Stimulated activated CD4-positive, alpha-beta T cell treated with anti-CD3 and anti-CD28 coated beads, Interleukin-1b, Interleukin-23, amount 100 ng/mL, for 24 hours (primary cell): ENCODE results near the gene RRBP1.
"Not testable (repeated sequence)": the region's sequence is repeated elsewhere in the genome, so short reads cannot be mapped to it uniquely, and the experiment has no call there.

ENCODE experiments used
- DNase-seq, 4 experiments: peaks; one replicate each; pipeline ENCODE4 v3.0.0-alpha.2; 2020; ENCODE audit warnings: low read depth in 4 of 4, low spot score in 1 of 4

Gene RRBP1

DNA sequence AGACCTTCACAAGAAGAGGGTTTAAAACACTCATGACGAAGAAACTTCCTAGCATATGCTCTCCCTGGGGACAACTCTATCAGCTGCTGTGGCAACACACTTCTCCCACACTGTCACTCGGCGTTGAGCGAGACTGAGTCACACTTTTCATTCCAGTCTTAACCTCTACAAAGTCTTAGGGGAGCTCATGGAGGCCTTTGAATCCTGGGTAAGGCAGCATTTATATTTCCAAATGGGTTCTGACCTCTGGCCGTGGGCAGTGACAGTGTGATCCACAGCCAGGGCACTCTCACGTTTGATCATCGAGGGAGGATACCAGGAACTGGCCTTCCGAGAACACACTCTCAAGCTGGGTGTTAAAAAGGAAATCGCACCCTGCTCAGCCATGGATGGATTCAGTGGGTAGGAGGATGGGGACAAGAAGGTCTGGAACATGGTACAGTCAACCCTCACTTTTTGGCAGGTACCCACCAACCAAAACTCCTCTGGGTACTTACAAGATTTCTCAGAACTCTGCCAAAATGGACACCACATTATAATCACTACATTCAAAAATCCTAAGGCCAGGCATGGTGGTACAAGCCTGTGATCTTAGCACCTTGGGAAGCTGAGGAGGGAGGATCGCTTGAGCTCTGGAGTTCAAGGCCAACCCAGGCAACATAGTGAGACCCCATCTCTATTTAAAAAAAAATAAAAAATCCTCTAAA lies 19.6 kb downstream of the RRBP1 start:
- DNase-seq, result no peak

- DNase-seq, result no peak
Observed at GRCh38 chr20:17661121-17661744, 20.8 kb downstream of the RRBP1 start.

- no peak for DNase-seq
Observed at GRCh38 chr20:17660667-17661066, 21.4 kb downstream of the RRBP1 start.

- no peak for DNase-seq
Observed at GRCh38 chr20:17659801-17660200, 22.2 kb downstream of the RRBP1 start.

GRCh38 chr20:17659344-17659743 lies 22.7 kb downstream of the RRBP1 start:
- DNase-seq, result not testable (repeated sequence)

GRCh38 chr20:17658648-17658993 lies 23.4 kb downstream of the RRBP1 start:
- DNase-seq, result no peak

- DNase-seq, result no peak
Observed at GRCh38 chr20:17657898-17658647, 24.0 kb downstream of the RRBP1 start.

DNA sequence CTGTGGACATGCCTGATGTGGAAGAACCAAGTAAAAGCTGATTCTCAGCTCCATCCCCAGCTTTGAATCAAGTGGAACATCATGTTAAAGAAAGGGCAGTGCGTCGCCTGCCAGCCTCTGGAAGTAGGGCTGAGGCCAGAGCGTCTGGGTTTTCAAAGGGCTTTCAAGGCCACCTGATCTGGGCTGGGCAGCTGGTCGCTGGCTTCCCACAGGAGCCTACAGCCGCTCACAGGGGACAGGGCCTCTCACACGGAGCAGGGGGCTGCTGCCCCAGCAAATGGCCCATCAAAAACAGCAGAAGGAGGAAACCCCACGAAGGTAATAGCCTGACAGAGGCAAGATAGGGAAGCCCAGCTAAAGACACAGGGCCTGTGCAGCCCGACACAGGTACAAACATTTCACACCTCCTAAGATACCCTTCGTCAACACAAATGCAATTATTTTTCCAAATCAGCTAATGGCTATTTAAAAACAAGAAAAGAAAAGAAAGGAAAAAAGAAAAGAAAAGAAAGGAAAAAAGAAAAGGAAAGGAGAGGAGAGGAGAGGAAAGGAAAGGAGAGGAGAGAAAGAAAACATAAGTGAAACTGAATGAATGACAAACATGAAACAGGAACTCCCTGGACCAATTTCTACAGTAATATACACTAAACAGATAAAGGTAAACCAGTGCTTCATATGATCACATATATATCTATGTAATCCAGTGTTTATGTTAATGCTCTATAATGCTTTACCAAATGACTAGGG lies 24.8 kb downstream of the RRBP1 start:
- DNase-seq, result no peak

DNA sequence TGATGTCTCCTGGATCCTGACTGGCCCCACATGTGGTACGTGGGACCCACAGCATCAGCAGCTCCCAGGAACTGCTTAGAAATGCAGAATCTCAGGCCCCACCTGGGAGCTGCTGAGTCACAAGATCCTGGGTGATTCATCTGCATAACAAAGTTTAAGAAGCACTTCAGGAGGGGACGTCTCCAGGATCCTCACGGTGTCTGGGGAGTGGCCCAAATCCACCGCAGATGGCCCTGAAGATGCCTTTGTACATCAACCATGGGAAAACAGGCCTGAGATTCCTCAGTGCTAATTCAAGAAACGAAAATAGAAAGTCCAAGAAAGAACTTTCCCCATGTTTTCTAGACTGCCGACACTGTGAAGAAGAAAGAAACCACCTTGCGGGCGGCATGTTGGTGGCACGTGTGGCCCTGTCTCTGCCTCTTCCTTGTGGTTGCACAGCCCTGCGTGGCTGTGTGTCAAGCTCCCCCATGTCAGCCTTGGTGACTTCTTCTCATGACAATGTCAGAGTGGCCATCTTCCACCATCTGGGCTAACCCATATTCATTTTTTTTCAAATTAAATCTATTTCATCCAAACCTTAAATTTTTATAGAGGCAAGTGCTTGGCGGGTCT lies 26.1 kb downstream of the RRBP1 start:
- DNase-seq, result no peak

GRCh38 chr20:17655286-17655651 lies 26.8 kb downstream of the RRBP1 start:
- no peak for DNase-seq

DNA sequence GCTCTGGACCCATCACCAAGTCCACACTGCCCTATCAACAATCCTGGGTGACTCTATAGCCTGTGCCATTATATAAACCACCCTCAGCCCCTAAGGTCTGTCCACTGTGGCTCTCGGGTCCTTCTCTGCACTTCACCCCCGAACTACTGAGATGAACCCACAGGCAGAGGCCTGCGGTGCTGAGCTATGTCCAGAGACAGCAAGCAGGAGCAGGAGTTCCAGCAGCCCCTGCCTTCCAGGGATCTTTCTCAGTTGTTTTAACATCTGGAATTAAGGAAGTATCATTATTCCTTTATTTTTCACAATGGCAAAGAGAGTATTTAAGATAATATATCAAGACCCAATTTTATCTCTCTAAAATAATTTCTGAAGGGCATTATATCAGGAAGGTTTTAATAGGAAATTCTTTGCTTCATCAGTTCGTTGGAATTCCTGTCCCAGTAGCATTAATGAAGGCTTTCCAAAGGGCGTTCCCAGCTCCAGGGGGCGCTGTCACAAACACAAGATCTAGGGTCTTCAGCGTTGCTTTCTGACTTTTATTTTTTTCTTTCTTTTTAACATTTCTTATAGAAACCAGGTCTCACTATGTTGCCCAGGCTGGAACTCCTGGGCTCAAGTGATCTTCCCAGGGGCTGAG lies 27.3 kb downstream of the RRBP1 start:
- no peak for DNase-seq

- DNase-seq, result no peak
Observed at GRCh38 chr20:17653835-17654648, 28.0 kb downstream of the RRBP1 start.

- no peak for DNase-seq
Observed at GRCh38 chr20:17652411-17652810, 29.6 kb downstream of the RRBP1 start.

DNA sequence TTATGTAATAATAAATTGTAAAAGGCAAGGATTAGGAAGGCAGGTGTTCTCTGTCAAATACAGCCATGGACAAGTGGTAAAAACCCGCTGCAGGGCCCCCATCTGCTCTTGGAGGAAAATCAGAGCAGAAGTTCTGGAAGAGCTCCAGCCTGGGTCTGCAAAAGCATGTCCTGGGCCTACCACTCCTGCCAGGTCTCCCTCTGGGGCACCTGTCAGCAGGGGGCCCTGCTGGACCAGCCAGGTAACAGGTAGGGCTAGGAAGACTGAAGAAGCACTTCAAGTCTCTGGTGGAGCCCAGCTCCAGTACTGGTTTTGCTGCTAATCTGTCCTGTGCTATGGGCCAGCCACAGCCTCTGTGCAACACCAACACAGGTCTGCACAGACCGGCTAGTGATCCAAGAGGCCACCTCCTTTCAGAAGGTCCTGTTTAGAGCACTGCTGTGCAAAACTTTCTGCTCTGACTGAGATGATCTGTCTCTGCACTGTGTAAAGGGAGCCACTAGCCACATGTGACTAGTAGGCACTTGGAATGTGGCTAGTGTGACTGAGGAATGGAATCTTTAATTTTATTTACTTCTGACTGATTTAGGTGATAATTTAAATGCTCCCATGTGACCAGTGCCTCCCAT lies 30.2 kb downstream of the RRBP1 start:
- no peak for DNase-seq

GRCh38 chr20:17651129-17651759 lies 30.8 kb downstream of the RRBP1 start:
- DNase-seq, result no peak

GRCh38 chr20:17650301-17651128 lies 31.5 kb downstream of the RRBP1 start:
- no peak for DNase-seq

DNA sequence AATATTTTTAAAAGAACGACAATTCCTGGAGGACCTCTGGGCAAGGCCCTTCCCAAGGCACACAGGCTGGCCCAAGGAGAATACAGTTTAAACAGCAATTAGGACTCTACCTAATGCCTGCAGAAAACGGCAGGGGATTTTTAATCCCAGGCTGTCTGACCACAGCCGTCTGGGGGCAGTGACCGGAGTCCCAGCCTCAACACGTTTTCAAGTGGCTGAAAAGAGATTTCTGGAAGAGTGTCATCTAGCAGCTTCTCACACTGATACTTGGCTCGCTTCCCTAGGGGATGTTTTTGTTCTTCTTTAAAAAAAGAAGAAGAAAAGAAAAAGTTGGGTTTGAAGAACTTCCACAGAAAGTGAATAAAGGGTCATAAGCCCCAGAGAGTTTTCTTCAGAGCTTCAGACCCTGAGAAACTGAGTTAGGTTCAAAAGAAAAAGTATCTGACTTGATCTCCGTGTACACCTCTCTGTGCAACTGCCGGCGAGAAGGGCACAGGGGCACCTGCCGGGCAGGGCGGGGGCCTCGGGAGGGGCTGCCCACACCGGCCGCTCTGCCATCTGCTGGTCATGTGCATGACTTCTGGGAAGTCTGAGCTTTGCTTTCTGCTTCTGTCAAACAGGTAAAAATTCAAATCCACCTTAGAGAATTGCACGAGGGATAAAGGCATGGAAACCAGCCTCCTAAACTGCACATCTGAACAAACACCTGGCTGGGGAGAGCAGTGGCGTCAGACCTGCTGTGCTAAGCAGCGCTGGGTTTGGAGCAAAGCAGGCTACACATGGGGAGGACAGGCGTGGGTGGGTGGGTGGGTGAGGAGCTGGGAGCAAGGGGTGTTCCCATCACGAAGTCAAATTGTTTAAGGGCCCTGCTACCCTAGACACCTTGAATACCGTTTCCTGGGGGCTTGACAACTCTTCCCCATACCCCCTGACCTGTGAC lies 33.0 kb downstream of the RRBP1 start:
- DNase-seq, result peak in 1 of 4 experiments; percentile 8
